Karpas-422 (cell line): ENCODE data around the gene ENSA. TPM values are rescaled to one million over a fixed set of nuclear protein-coding genes. Genes with fewer than 3 reads are reported as not detected.
"Not testable (repeated sequence)": the region's sequence is repeated elsewhere in the genome, so short reads cannot be mapped to it uniquely, and the experiment has no call there.

Experiments used
- DNase-seq: peaks from one replicate; pipeline ENCODE4 v3.0.0-alpha.2; 2015
- H2AFZ ChIP-seq: fragments of 200-600 bp; sonication (generic); 2 replicates; pipeline ENCODE4 v1.6.1; 2014; ENCODE audit warnings: antibody characterized with exemption, low read length, mixed read lengths
- H3K27ac ChIP-seq: fragments of 200-600 bp; sonication (generic); 2 replicates; pipeline ENCODE4 v1.5.1; 2014; ENCODE audit warnings: mild to moderate bottlenecking, low read length, moderate library complexity
- H3K27me3 ChIP-seq: fragments of 200-600 bp; sonication (generic); 2 replicates; pipeline ENCODE4 v1.6.1; 2014; ENCODE audit warnings: low read length, mixed read lengths
- H3K36me3 ChIP-seq: fragments of 200-600 bp; sonication (generic); 2 replicates; pipeline ENCODE4 v1.6.1; 2014; ENCODE audit warnings: low read length, mixed read lengths; ENCODE audit not compliant: insufficient read depth
- H3K4me1 ChIP-seq: fragments of 200-600 bp; sonication (generic); 2 replicates; pipeline ENCODE4 v1.6.1; 2014; ENCODE audit warnings: mild to moderate bottlenecking, low read length, mixed read lengths
- H3K4me2 ChIP-seq: fragments of 200-600 bp; sonication (generic); 2 replicates; pipeline ENCODE4 v1.6.1; 2014; ENCODE audit warnings: low read length, low read depth, mild to moderate bottlenecking; ENCODE audit not compliant: poor library complexity, severe bottlenecking
- H3K4me3 ChIP-seq: fragments of 200-600 bp; sonication (generic); 2 replicates; pipeline ENCODE4 v1.5.1; 2014; ENCODE audit warnings: mild to moderate bottlenecking, antibody characterized with exemption, low read length, mixed read lengths
- H3K79me2 ChIP-seq: fragments of 200-600 bp; sonication (generic); 2 replicates; pipeline ENCODE4 v1.6.1; 2014; ENCODE audit warnings: mild to moderate bottlenecking, low read length, mixed read lengths
- H3K9ac ChIP-seq: fragments of 200-600 bp; sonication (generic); 2 replicates; pipeline ENCODE4 v1.6.0; 2014; ENCODE audit warnings: low read length
- H3K9me2 ChIP-seq: fragments of 200-600 bp; sonication (generic), shearing (Covaris generic); replicated peaks from 2 replicates; pipeline ENCODE4 v1.6.0; 2014; ENCODE audit warnings: mild to moderate bottlenecking, low read length, moderate library complexity; ENCODE audit not compliant: insufficient read depth
- H3K9me3 ChIP-seq: fragments of 300-700, 200-600 bp; sonication (generic); 2 replicates; pipeline ENCODE4 v1.6.1; 2014; ENCODE audit warnings: low read length, mixed read lengths
- H4K20me1 ChIP-seq: fragments of 200-600 bp; sonication (generic); 2 replicates; pipeline ENCODE4 v1.6.1; 2014; ENCODE audit warnings: mild to moderate bottlenecking, antibody characterized with exemption, low read length, low read depth; ENCODE audit not compliant: insufficient read depth
- total RNA-seq: library from RNA; depleted of rRNA; stranded (reverse); fragments of >200 nt; shearing (Covaris generic); gene quantifications from 2 replicates; pipeline ENCODE4 v1.2.3, GENCODE V29; 2014; ENCODE audit warnings: low replicate concordance

The ENSA gene
- total RNA-seq, 1 experiment from 2014 or later = 113 TPM

DNA sequence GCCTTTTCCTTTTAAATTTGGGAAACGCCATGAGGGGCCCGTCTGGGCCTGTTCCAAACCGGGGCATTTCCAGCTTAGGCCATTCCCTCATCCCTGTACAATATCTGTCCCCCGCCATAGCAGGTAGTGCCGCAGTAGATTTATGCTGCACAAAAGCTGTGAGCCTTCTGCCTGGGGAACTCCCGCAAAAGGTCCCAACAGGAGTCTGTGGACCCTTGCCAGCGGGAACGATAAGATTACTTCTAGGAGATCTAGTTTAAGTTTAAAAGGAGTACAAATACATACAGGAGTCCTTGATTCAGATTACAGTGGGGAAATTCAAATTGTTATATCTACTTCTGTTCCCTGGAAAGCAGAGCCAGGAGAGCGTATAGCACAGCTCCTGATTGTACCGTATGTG is 25.2 kb upstream of the ENSA start:
- H3K4me2 ChIP-seq, H3K27ac ChIP-seq, DNase-seq, H3K9ac ChIP-seq, H3K4me1 ChIP-seq, H3K4me3 ChIP-seq, H3K9me2 ChIP-seq, H3K79me2 ChIP-seq, H4K20me1 ChIP-seq, H3K36me3 ChIP-seq, H2AFZ ChIP-seq, H3K27me3 ChIP-seq, H3K9me3 ChIP-seq: not testable (repeated sequence)

DNA sequence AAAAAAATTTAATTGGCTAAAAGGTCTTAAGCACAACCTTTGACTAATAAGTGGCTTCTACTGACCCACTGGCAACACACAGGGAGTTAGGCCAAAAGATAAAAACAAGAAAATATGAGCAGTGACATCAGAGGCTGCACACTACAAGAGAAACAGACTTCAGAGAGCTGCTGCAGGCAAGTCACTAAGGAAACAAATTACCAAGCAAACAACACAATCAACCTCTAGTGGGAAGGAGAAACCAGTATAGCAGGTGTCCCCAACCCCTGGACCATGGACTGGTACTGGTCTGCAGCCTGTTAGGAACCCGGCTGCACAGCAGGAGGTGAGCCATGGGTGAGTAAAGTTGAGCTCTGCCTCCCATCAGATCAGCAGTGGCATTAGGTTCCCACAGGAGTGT is 20.8 kb upstream of the ENSA start:
- DNase-seq = no peak
- Histone ChIP-seq H3K9me2 (no peaks in the 10 kb centered on the region), H3K4me3 (no peak overlapping the region), H3K9me3 (no peaks in the 10 kb centered on the region), H3K4me1 (peaks cover 28% of the 10 kb centered on the region), H3K4me2 (no peak overlapping the region), H3K9ac (no peak overlapping the region), H3K27me3 (no peaks in the 10 kb centered on the region), H4K20me1 (no peaks in the 10 kb centered on the region), H3K36me3 (peaks cover 13% of the 10 kb centered on the region; the same call in 1 of the 2 replicates), H2AFZ (no peak overlapping the region), H3K79me2 (peaks cover 11% of the 10 kb centered on the region), H3K27ac (no peak overlapping the region)

GRCh38 chr1:150649441-150650075 is 20.1 kb upstream of the ENSA start:
- Histone ChIP-seq H3K9me3 (no peaks in the 10 kb centered on the region), H3K4me1 (peaks cover 28% of the 10 kb centered on the region), H3K79me2 (peaks cover 11% of the 10 kb centered on the region), H3K9ac (no peak overlapping the region), H3K9me2 (no peaks in the 10 kb centered on the region), H2AFZ (no peak overlapping the region), H3K4me2 (no peak overlapping the region), H3K36me3 (peaks cover 13% of the 10 kb centered on the region; the same call in 1 of the 2 replicates), H3K4me3 (no peak overlapping the region), H3K27me3 (no peaks in the 10 kb centered on the region), H4K20me1 (no peaks in the 10 kb centered on the region), H3K27ac (no peak overlapping the region)
- no peak for DNase-seq

GRCh38 chr1:150642296-150642695 is 12.9 kb upstream of the ENSA start:
- no peaks in the 10 kb centered on the region for H3K9me2 ChIP-seq
- H3K79me2 ChIP-seq = no peaks in the 10 kb centered on the region
- H2AFZ ChIP-seq = no peak overlapping the region
- DNase-seq = no peak
- 0 out of 2 replicates have a peak, but pooled peaks cover 3% of the 10 kb centered on the region for H3K36me3 ChIP-seq
- H3K27ac ChIP-seq = 0 out of 2 replicates have a peak overlapping the region, but pooled peaks have one; percentile 23
- no peak overlapping the region for H3K4me2 ChIP-seq
- no peak overlapping the region for H3K4me3 ChIP-seq
- no peak overlapping the region for H3K9ac ChIP-seq
- no peaks in the 10 kb centered on the region for H4K20me1 ChIP-seq
- H3K4me1 ChIP-seq = peaks cover 19% of the 10 kb centered on the region
- H3K9me3 ChIP-seq = no peaks in the 10 kb centered on the region
- H3K27me3 ChIP-seq = no peaks in the 10 kb centered on the region

DNA sequence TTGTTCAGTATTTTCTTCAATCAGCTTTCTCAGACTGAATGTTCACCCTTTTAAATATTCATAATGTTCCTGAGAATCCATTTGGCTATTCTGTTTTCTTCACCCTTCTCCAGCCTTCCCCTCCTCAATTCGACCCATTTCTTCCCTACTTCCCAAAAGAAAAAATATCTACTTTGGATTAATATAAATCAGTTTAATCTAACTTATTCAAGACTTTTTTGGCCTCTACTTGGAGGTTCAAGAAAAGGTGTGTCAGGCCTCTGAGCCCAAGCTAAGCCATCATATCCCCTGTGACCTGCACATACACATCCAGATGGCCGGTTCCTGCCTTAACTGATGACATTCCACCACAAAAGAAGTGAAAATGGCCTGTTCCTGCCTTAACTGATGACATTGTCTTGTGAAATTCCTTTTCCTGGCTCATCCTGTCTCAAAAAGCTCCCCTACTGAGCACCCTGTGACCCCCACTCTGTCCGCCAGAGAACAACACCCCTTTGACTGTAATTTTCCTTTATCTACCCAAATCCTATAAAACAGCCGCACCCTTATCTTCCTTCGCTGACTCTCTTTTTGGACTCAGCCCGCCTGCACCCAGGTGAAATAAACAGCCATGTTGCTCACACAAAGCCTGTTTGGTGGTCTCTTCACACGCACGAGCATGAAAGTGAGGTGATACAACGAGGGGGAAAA is 11.9 kb upstream of the ENSA start:
- H3K9me2 ChIP-seq, H2AFZ ChIP-seq, H3K4me3 ChIP-seq, H3K36me3 ChIP-seq, H3K9me3 ChIP-seq, H3K27me3 ChIP-seq, DNase-seq, H3K27ac ChIP-seq, H3K79me2 ChIP-seq, H3K4me2 ChIP-seq, H3K9ac ChIP-seq, H4K20me1 ChIP-seq: not testable (repeated sequence)
- peaks cover 12% of the 10 kb centered on the region for H3K4me1 ChIP-seq

- Histone ChIP-seq H3K79me2 (peaks cover 14% of the 10 kb centered on the region), H3K4me1 (peaks cover 28% of the 10 kb centered on the region)
- not testable (repeated sequence) for H3K9ac ChIP-seq, H2AFZ ChIP-seq, H3K27ac ChIP-seq, H4K20me1 ChIP-seq, H3K9me3 ChIP-seq, H3K4me2 ChIP-seq, H3K36me3 ChIP-seq, H3K9me2 ChIP-seq, DNase-seq, H3K27me3 ChIP-seq, H3K4me3 ChIP-seq
These were observed 9.0 kb upstream of the ENSA start for GRCh38 chr1:150638430-150638829.

DNA sequence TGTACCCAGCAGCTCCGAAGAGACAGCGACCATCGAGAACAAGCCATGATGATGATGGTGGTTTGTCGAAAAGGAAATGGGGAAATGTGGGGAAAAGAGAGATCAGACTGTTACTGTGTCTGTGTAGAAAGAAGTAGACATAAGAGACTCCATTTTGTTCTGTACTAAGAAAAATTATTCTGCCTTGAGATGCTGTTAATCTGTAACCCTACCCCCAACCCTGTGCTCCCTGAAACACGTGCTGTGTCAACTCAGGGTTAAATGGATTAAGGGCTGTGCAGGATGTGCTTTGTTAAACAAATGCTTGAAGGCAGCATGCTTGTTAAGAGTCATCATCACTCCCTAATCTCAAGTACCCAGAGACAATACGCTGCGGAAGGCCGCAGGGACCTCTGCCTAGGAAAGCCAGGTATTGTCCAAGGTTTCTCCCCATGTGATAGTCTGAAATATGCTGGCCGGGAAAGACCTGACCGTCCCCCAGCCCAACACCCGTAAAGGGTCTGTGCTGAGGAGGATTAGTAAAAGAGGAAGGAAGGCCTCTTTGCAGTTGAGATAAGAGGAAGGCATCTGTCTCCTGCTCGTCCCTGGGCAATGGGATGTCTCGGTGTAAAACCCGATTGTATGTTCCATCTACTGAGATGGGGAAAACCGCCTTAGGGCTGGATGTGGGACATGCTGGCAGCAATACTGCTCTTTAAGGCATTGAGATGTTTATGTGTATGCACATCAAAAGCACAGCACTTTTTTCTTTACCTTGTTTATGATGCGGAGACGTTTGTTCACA is 5.6 kb upstream of the ENSA start:
- H3K36me3 ChIP-seq, H2AFZ ChIP-seq, H3K27me3 ChIP-seq, H3K9me3 ChIP-seq, H3K9me2 ChIP-seq, H4K20me1 ChIP-seq: not testable (repeated sequence)
- DNase-seq = peak; percentile 65
- H3K4me3 ChIP-seq = peak overlapping the region; percentile 74
- H3K4me1 ChIP-seq = peaks cover 51% of the 10 kb centered on the region
- H3K4me2 ChIP-seq = peak overlapping the region; percentile 89
- H3K27ac ChIP-seq = peak overlapping the region; percentile 91
- peaks cover 25% of the 10 kb centered on the region for H3K79me2 ChIP-seq
- H3K9ac ChIP-seq = peak overlapping the region; percentile 82

DNA sequence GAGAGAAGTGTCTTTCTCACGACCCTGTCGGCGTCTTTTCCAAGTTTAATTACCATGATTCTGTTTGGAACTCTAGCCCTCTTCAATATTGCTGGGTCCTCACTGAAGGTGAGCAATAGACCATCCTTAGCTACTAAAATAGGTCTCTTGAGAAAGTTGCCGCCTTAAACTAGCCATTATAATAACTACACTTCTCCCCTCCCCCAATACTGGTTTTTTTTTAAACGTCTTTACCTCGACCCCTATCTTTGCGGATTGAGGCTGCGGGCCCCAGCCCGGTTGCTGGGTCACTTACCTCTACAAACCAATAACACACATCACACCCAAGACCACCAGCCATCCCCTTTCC is 672 bp downstream of the ENSA start:
- Histone ChIP-seq H3K4me1 (peaks cover 52% of the 10 kb centered on the region), H3K27me3 (no peaks in the 10 kb centered on the region), H2AFZ (no peak overlapping the region), H3K9ac (peak overlapping the region; percentile 72), H3K79me2 (peaks cover 41% of the 10 kb centered on the region), H4K20me1 (no peaks in the 10 kb centered on the region; the same call in 1 of the 2 replicates), H3K4me3 (peak overlapping the region; percentile 73), H3K4me2 (peak overlapping the region; percentile 92), H3K9me2 (no peaks in the 10 kb centered on the region), H3K36me3 (peaks cover 23% of the 10 kb centered on the region), H3K9me3 (no peaks in the 10 kb centered on the region), H3K27ac (peak overlapping the region; percentile 67)
- DNase-seq = no peak
